GM19438 (cell line): Measurements from ENCODE around the gene NIPBL.
"Not testable (repeated sequence)": the region's sequence is repeated elsewhere in the genome, so short reads cannot be mapped to it uniquely, and the experiment has no call there.

Experiments used
- ATAC-seq: cut with Tn5 transposase; IDR thresholded peaks from one replicate; pipeline ENCODE4 v1.9.1; 2021; ENCODE audit warnings: low read depth; ENCODE audit not compliant: unreplicated experiment

NIPBL gene

GRCh38 chr5:36877667-36878391 lies 1.3 kb downstream of the NIPBL start:
- ATAC-seq: no peak

DNA sequence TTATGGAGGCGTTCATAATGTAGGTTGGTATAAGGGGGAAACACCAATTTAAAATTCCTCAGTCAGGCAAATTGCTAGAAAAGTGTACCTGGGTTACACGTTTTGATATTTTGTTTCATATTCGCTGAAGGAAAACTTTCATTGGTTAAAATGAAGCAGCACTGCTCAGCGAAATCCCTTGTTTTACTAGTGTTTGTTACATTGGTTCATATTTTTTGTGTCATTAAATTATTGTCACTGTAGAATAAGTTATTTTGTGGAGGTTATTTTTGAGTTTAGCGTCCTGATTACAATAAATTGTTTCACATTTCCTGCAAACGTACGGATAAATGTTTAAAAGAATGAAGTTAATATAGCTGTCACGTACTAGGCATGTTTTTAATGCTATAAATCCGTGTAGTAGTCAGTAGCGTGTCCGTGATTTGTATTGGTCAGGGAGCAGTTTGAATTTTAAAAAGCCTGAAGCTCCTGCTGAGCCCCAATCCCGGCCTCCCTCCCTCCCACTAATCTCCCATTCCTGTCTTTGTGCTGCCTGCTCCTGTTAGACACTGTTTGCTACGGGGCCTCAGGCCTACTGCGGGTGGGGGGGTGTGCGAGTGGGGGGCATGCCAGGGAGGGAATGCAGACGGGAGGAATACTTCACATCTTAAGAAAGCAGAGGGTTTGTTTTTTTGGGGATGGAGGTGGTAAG lies 2.0 kb downstream of the NIPBL start:
- ATAC-seq: no peak

DNA sequence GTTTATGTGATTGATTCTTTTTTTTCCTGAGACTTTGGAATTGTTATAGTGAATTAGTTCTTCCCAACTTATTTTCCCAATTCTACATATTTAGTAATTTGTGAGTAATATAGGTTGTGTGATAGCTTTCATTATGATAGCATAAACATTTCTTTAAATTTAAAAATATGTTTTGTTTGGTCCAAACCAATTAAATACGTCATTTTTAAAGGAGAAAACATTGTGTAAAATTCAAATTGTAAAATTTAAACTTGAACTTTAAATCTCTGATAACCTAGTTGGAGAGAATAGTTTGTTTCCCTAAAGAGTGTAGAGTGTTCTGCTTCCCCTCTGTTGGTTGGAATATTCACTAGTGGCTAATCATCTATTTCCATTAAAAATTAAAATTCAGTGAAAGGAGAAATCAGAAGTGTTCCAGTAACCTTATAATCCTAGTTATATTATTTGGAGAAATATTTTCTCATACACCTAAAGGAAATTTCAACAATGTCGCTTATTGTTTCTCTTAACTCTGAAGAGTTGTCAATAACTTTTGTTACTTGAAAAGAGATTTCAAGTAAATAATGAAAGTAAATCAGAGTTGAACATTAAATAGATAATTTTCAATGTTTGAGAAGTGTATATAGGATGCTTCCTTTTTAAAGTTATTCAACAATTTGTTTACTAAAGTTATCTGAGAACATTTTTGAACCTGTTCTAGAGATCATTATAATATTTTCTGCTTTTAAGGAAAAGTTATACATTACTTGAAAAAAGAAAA lies 2.9 kb downstream of the NIPBL start:
- ATAC-seq: no peak

GRCh38 chr5:36880761-36881160 lies 4.2 kb downstream of the NIPBL start:
- no peak for ATAC-seq

GRCh38 chr5:36881304-36881703 lies 4.7 kb downstream of the NIPBL start:
- ATAC-seq: no peak

GRCh38 chr5:36881807-36882206 lies 5.2 kb downstream of the NIPBL start:
- no peak for ATAC-seq

DNA sequence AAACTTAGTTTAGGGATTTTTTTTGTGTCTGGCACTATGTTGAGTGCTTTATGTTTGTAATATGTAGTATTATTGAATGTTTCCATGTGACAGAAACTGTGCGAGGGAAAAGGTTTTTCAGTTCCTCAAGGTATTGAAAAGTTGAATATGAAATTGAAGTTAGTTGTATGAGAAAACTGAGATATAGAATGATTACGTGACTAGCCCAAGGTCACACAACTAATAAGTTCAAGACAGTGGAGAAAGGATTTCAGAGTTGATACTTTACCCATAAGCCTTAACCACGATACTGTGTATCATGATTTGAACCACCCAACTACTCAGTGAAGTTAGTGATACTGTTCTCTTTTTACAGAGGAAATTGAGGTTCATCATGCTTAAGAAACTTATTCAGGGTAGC lies 5.7 kb downstream of the NIPBL start:
- ATAC-seq: peak; percentile 43

DNA sequence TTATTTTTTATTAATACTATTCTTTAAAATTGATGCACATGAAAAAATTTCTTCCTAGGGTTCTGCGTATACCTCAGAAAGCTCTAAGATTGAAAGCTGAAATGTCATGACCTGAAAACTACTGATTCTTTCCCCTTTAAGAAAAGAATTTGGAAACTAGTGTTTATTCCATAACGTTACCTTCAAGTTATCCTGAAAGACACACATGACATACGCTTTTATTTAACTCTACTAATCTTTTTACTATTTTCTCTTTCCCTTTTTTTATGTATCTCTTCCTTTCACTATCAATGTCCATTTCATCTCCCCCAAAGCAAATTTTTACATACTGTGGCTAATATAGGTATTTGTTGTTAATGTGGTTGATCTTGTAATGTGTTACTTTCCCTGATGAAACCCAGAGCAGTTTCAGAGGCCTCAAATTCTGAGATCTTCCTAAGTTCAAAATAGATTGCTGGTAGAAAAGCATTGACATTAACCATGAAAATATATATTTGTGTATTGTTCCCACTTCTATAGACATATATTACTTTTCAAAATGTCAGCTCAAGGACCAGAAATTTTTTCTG lies 7.4 kb downstream of the NIPBL start:
- ATAC-seq: no peak

DNA sequence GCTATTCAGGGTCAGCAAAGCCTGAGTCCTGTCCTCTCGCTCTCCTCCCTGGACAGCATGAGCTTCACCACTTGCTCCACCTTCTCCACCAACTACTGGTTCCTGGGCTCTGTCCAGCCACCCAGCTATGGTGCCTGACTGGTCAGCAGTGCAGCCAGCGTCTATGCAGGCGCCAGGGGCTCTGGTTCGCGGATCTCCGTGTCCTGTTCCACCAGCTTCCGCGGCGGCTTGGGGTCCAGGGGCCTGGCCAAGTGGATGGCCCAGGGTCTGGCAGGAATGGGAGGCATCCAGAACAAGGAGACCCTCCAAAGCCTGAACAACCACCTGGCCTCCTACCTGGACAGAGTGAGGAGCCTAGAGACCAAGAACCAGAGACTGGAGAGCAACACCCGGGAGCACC lies 8.6 kb downstream of the NIPBL start:
- ATAC-seq: no peak

- no peak for ATAC-seq
These were observed 9.3 kb downstream of the NIPBL start for GRCh38 chr5:36885566-36886485.

DNA sequence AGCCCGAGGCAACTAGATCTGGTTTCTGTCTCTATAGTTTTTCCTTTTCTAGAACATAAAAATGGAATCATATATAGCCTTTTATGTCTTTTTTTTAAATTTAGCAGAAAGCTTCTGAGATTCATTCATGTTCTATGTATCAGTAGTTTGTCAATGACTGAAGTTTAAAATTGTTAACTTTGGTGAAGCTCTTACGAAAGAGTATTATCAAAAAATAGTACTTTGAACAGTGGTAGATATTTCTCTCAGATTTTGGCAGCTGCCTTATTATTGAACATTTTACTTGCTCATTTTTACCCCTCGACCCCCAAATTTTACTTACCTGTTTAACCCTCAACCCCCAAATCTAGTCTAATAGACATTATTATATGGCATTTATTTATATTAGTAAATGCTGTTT lies 10.2 kb downstream of the NIPBL start:
- no peak for ATAC-seq

GRCh38 chr5:36887532-36887931 lies 11.0 kb downstream of the NIPBL start:
- ATAC-seq: no peak

- ATAC-seq: no peak
These were observed 11.7 kb downstream of the NIPBL start for GRCh38 chr5:36888303-36888702.

GRCh38 chr5:36889264-36889663 lies 12.7 kb downstream of the NIPBL start:
- no peak for ATAC-seq

DNA sequence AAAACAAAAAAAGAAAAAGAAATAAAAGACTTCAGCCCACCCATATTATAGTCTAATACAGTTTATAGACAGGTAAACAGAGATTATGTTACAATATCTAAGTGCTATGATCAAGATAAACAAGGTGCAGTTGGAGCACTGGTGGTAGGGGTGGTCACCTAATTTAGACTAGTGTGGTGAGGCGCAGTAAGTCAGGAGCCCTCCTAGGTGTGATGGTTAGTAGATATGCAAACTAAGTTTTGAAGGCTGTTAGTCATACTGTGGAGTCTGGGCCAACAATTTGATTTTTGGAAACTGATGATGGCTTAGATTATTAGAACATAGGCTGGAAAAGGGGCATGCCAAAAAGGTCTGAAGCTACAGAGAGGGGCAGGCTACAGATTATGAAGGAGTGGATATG lies 14.7 kb downstream of the NIPBL start:
- ATAC-seq: no peak

DNA sequence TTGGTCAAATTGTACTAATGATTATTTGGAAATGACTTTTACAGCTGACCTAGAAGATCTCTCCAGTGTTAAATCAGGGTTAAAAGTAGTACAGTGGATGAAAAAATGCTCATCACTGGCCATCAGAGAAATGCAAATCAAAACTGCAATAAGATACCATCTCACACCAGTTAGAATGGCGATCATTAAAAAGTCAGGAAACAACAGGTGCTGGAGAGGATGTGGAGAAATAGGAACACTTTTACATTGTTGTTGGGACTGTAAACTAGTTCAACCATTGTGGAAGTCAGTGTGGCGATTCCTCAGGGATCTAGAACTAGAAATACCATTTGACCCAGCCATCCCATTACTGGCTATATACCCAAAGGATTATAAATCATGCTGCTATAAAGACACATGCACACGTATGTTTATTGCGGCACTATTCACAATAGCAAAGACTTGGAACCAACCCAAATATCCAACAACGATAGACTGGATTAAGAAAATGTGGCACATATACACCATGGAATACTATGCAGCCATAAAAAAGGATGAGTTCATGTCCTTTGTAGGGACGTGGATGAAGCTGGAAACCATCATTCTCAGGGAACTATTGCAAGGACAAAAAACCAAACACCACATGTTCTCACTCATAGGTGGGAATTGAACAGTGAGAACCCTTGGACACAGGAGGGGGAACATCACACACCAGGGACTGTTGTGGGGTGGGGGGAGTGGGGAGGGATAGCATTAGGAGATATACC lies 15.7 kb downstream of the NIPBL start:
- ATAC-seq: not testable (repeated sequence)

DNA sequence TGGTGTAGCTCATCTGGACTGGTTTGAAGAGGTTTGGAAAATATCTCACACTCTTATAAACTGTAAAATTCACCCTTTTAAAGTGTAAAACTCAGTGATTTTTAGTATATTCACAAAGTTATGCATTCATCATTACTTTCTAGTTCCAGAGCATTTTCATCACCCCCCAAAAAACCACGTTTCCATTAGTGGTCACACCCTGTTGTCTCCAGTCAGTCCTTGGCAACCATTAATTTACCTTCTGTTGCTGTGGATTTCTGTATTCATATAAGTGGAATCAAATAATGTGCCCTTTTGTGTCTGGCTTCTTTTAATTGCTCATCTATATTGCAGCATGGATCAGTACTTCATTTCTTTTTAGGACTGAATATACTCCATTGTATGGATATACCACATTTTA lies 18.4 kb downstream of the NIPBL start:
- no peak for ATAC-seq

DNA sequence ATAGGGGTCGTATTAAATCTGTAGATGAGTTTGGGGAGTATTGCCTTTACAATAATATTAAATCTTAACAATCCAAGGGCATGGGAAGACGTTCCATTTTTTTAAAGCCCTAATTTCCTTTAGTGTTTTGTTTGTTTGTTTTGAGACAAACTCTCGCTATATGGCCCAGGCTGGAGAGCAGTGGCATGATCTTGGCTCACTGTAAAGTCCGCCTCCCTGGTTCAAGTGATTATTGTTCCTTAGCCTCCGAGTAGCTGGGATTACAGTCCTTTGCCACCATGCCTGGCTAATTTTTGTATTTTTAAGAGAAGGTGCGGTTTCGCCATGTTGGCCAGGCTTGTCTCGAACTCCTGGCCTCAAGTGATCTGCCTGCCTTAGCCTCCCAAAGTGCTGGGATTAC lies 19.9 kb downstream of the NIPBL start:
- no peak for ATAC-seq

DNA sequence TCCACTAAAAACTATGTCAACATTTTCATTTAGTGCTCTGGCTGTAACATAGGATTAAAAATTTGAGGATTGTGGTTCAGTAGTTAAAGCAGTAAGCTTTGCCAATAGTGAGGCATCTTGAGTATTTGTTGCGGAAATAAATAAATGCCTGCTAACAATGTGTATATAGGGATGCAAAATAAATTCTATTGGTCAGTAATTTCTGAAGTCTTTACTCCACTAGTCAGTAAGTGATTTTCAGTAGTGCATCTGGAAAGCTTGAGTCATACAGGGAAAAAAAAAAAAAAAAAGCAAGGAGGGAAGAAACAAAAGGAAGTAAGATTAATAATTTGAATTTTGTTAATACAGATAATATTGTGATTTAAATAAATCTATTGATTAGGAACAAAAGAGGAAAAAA lies 21.0 kb downstream of the NIPBL start:
- ATAC-seq: no peak

DNA sequence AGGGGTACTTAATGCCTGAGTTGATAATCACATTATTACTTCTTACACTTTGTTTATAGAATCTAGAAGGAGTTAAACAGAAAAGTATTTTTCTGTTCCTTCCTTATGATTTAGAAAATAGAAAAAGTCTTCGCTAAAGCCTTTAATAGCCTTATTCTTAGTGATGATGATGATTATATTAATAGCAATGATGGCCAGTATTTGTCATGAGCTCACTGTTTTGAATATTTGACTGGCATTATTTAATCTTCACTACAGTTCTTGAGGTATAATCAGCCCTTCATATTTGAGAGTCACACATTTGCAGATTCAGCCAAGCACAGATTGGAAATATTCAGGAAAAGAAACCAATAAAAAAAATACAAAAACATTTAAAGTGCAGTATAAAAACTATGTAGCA lies 23.3 kb downstream of the NIPBL start:
- ATAC-seq: no peak
